ENCODE measurements around the gene PHTF2.
"Not testable (repeated sequence)": the region's sequence is repeated elsewhere in the genome, so short reads cannot be mapped to it uniquely, and the experiment has no call there.

The PHTF2 gene

DNA sequence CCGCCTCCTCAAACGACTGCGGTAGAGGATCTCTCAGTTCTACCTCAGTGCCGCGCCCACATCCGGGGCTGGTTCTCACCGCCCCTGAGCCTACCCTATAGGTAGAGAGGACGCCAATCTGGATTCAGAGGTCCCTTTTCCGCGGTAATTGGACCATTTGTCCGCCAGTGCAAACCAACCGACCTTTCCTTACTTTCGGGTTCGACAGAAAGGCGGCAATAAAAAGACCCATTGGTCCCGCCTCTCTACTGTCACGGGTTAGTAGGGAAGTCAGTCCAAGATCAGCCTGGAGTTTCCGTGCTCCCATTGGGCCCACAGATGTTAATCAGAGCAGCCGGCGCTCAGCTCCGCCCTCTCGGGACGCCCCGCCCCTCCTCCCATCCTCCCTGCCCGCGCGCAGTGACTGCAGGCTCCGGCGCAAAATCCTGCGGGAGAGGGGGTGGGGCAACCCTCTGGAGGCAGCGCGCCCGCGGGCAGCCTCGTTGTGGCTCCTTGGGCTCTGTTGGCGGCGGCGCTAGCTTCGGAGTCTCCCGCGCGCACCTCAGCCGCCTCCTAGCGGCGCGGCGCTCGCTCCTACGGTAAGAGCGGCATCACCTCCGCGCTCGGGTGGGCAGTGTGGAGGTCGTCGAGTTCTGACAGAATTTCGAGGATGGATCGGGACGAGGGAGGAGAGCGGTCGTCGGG lies at the start of gene PHTF2, which contains the start of gene TMEM60:
TSS of gene PHTF2 (plus strand) at position 380 of the 684 bp plus-strand sequence.
TSS of gene TMEM60 (minus strand) at position 41 of the 684 bp plus-strand sequence. CDS start 4,061 bp downstream, outside the sequence.
- DNase-seq (ENCODE audit: low spot score): peak; percentile 64

DNA sequence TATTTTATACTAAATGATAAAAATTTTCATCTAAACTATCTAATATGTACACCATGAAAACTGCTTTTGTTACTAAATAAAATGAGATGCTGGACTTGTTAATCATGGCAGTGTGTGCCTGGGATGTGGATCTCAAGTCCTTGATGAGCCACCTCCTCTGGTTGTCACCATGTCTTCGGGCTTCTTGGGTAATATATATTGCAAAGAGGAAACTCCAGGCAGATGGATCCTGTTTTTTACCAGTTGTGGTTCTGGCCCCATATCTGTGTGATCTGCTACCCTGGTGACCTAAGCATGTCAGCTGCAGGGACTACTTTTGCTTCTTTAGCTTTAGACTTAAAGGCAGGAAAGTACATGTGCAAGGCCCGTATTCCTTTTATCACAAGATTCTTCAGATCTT lies 46.6 kb upstream of the PHTF2 start:
- DNase-seq (ENCODE audit: low spot score): no peak

DNA sequence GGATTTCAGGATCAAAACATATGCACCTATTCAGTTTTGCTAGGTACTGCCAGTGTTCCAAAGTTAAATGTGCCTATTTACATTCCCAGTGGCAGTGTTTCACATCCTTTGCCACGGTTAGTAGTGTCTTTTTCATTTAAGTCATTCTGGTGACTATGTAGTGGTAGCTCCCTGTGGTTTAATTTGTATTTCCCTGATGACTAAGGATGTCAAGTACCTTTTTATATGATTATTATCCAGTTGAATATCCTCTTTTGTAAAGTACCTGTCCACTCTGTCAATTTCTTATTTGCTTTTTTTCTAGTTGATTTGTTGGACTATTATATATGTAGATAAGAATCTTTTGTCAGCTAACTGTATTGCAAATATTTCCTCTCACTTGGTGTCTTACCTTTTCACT lies 45.4 kb upstream of the PHTF2 start:
- DNase-seq (ENCODE audit: low spot score): no peak

DNA sequence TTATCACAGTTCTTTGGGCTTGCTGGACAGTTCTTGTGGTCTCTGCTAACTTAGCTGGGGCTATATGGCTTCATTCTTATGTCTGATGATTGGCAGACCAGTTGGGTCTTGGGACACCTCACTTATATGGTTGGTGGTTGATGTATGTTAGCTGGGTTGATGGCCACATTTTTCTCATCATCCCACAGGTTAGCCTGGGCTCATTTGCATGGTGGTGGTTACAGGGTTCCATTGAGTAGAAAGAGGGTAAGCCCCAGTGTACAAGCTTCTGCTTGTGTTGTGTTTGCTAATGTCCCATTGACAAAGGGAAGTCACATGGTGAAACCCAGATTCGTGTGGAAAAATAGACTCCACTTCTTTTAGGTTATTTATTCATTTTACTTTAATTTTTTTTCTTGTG lies 41.0 kb upstream of the PHTF2 start:
- no peak for DNase-seq (ENCODE audit: low spot score)

DNA sequence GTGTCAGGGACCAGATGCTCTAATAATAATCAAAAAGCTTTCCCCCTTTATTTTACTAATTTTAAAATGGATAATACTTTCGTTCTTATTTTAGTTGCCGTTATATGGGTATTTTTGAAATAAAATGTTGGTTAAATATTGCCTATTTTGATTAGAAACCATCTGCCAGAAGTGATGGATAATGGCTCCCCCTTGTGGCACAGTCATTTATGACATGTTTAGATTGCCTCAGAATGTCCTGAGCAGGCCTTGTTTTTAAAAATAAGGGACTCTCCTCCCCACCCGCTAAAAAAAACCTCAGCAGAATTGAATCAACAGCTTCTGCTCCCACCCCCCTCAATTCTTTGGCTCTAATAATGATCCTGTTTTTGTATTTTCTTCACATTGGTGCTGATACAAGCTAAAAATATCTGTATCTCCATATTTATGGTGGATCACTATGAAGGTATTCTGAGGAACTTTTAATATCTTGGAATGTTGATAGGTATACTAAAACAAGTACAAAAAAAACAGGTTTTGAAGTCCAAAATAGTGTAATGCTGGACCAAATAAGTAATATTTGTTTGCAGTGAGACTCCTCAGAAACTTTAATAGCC lies 39.2 kb upstream of the PHTF2 start:
- DNase-seq (ENCODE audit: low spot score): no peak

DNA sequence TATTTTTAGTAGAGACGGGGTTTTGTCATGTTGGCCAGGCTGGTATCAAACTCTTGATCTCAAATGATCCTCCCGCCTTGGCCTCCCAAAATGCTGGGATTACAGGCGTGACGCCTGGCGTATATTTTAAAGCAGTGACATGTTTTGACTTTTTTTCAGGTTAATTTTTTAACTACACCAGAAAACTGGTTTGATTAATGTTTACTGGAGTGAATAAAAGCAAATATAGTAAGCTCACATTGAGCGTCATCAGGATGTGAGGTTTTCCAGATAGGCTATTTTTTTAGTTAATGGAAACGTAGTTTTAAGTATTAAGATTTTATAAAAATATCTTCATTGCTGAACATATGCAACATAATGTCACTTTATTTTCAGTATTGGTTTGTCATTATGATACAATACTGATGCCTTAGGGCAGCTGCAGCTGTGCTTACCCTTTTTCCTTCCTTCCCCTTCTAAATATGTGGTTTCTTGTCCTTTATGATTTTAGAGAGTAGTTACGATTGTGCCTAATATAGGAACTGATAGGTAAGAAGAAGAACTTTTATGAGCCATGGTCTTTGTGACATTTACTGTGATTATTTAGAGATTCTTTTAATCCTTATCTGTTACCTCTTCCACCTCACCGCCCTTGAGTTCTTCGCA lies 37.6 kb upstream of the PHTF2 start:
- no peak for DNase-seq (ENCODE audit: low spot score)

DNA sequence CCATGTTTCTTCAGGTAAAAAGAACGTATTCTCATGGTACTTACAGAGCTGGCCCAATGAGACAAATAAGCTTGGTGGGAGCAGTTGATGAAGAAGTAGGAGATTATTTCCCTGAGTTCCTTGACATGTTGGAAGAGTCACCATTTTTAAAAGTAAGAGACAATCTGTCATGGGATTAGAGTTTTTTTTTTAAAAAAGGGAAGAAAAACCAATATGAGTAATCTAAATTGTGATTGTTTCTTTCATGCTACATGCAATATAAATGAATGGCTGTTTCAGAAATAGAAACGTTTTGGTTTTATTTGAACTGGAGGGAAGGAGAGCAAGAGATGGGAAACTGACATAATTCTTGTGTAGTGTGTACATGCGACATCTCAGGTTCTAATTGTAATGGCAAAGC lies 33.1 kb upstream of the PHTF2 start:
- no peak for DNase-seq (ENCODE audit: low spot score)

DNA sequence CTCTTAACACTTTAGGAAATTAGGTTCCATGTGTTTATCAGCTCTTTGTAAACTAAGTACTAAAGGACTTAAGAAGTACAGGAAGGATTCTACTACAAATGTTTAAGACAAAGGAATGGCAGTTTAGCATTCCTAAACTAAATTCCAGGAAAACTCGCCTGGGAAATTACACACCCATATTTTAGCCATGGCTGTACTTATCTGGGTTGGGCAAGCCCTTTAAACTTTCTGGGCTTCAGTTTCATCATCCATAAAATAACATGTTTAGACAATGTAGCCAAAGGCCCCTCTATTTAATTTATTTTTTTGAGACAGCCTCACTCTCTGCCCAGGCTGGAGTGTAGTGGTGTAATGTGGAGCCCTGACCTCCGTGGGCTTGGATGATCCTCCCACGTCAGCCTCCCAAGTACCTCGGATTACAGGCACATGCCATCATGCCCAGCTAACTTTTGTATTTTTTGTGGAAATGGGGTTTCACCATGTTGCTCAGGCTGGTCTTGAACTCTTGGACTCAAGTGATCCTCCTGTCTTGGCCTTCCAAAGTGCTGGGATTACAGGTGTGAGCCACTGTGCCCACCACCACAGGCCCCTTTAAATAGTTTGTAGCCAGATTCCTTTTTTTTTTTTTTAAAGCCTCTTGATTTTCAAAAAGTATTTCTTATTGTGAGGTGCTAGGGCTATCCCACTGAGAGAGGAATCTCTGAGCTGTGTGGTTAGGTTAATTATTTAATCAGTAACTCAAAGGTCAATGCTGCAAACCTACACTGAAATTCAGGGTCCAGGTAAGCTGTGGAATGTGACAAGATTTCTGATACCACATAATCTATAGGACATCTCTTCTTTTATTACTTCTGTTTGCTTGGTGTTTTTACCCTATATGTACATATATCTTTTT lies 32.4 kb upstream of the PHTF2 start:
- no peak for DNase-seq (ENCODE audit: low spot score)

DNA sequence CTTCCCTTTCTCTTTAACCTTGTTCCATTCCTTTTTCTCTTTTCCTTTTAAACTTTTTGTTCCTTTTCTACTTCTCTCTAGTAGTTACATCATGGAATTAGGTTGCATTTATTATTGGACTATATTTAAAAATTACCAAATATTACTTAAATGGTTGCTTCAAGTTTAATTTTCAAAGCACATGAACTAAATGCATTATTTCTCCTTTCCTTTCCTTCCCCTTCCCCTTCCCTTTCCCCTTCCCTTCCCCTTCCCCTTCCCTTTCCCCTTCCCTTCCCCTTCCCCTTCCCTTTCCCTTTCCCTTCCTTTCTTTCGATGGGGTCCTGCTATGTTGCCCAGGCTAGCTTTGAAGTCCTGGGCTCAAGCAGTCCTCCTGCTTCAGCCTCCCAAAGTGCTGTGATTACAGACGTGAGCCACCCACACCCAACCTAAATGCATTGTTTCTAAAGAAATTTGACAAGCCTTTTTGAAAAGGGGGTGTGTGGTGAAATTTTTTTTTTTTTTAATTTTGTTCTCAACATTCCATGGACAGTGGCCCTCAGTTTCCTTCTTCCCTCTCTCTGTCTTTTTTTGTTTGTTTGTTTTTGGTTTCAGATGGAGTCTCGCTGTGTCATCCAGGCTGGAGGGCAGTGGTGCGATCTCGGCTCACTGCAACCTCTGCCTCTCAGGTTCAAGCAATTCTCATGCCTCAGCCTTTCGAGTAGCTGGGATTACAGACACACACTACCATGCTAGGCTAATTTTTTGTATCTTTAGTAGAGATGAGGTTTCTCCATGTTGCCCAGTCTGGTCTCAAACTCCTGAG lies 31.6 kb upstream of the PHTF2 start:
- no peak for DNase-seq (ENCODE audit: low spot score)

DNA sequence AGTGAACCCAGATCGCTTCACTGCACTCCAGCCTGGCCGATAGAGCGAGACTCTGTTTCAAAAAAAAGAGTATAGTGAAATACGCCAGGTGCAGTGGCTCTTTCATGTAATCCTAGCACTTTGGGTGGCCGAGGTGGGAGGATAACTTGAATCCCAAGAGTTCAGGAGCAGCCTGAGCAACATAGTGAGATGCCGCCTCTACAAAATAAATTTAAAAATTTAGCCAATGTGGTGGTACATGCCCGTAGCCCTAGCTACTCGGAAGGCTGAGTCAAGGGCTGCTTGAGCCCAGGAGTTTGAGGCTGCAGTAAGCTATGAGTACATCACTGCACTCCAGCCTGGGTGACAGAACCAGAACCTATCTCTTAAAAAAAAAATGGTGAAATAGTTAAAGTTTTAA lies 28.3 kb upstream of the PHTF2 start:
- DNase-seq (ENCODE audit: low spot score): no peak

DNA sequence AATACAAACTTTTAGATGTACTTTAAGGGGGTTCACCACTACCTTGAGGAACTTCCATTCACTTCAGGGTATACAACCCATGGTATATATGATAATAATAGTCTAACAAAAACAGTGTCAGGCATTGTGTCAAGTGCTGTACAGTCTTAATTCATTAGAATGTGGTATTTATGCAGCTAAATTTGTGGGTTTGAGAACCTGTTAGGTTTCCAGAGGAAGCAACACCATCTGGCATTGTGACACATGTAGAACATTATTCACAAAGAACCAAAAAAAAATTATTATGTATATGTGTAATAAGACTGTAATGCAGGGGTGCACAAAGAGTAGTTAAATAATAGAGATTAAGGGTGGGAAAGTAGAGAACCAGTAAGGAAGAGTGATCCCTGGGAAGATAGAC lies 26.7 kb upstream of the PHTF2 start:
- no peak for DNase-seq (ENCODE audit: low spot score)

DNA sequence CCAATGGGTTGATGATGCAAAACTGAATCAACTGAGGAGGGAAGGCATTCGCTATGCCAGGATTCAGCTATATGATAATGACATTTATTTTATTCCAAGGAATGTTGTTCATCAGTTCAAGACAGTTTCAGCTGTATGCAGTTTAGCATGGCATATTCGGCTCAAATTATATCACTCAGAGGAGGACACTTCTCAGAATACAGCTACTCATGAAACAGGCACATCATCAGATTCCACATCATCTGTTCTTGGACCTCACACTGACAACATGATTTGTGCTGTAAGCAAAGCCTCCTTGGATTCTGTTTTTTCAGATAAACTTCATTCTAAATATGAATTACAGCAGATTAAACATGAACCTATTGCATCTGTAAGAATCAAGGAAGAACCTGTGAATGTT lies 20.0 kb upstream of the PHTF2 start:
- DNase-seq (ENCODE audit: low spot score): no peak

DNA sequence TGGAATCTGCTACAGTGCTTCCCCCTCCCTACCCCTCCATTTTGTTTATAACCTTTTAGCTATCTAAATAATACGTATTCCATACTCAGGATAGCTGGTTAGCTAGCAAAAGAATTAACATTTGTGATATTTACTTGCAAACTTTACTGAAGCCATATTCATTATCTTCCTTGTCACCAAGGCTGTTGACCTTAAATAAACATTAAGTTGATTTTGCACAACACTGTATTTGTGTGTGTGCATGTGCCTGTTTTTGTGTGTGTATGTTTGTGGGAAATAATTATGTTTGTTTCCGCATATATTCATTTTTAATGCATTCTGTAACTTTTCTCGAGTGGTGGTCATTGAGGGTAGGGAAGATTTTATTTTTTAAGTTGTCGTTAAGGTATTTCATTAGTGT lies 16.2 kb upstream of the PHTF2 start:
- no peak for DNase-seq (ENCODE audit: low spot score)

DNA sequence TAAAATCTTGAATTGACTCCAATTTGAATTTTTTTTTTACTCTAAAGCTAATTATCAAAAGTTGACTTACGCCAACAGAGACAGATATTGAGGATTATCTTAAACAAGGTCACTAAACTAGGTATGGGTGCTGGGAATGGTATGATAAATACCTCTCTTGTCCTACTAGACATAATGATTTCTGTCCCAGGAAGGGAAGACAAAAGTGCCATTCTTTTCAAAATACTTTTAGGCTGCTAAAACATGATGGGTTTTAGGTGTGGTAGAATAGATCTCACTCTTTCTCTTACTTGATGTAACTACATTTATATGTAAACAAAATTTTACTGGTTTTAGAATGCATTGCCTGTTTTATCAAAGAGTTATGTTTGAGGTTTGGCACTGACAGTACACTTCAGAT lies 15.5 kb upstream of the PHTF2 start:
- no peak for DNase-seq (ENCODE audit: low spot score)

DNA sequence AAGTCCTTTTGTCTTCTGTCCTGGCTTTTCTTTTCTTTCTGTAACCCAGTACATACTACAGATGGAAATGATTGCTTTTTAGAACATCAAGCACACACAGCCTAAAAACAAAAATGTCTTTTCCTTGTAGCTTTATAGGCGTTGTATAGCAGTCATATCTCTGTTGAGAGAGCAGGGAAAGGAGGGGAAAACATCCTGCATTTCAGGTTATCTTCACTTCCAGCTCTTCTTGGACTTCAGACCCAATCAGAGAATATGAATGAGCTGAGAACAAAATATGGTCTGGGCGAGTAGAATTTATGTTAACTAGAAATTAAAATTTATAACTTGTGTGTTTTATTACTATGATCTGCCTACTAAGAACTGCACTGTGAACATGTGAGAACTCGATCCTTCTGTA lies 15.0 kb upstream of the PHTF2 start:
- no peak for DNase-seq (ENCODE audit: low spot score)

DNA sequence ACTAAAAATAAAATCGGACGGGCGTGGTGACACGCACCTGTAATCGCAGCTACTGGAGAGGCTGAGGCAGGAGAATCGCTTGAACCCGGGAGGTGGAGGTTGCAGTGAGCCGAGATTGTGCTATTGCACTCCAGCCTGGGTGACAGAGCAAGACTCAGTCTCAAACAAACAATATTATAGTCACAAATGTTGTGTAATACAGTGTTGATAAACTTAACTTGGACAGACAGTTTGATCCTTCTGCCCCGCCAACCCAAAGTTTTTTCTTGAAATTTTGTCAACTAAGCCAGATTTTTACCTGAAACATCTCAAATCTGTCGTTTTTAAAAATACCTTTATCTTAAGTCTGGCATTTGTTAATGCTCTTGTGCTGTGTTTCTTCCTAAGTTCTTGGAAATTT lies 14.1 kb upstream of the PHTF2 start:
- DNase-seq (ENCODE audit: low spot score): not testable (repeated sequence)

DNA sequence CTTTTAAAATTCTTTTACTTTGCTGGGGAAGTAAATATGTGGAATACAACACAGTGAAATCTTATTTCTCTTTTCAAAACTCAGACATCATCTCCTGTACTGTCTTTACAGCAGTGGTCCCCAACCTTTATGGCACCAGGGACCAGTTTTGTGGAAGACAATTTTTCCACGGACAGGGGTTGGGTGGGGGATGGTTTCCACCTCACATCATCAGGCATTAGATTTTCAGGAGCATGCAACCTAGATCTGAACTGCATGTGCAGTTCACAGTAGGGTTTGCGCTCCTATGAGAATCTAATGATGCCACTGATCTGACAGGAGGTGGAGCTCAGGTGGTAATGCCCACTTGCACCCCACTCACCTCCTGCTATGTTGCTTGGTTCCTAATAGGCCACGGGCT lies 12.6 kb upstream of the PHTF2 start:
- no peak for DNase-seq (ENCODE audit: low spot score)

DNA sequence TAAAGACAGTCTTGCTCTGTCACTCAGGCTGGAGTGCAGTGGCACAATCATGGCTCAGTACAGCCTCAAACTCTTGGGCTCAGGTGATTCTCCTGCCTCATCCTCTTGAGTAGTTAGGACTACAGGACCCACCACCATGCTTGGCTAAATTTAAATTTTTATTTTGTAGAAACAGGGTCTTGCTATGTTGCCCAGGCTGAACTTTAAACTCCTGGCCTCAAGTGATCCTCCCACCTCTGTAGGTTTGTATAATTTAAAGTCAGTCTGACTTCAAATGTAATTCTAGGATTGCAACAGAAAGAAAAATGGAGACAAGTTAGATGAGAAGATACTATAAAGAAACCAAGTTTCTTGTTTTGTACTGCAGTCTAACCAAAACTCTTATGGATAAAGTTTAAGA lies 11.8 kb upstream of the PHTF2 start:
- no peak for DNase-seq (ENCODE audit: low spot score)

DNA sequence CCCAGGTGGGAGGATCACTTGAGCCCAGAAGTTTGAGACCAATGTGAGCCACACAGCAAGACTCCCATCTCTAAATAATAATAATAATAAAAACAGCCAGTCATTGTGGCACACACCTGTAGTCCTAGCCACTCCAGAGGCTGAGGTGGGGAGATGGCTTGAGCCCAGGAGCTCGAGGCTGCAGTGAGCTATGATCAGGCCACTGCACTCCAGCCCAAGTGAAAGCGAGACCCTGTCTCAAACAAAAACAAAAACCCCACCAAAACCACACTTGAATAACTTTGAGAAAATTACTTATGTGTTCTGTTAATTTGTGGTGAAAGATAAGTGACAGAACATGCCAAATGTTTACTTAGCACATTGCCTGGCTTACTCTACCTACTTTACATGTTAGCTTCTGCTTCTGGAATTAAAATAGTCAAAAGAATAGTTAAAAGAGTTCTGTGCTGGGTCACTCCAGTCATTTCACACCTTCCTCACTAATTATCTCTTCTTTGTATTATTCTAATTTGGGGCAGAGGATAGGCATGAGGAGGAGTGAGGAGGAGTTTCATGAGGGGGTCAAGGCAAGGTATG lies 10.2 kb upstream of the PHTF2 start:
- DNase-seq (ENCODE audit: low spot score): no peak

DNA sequence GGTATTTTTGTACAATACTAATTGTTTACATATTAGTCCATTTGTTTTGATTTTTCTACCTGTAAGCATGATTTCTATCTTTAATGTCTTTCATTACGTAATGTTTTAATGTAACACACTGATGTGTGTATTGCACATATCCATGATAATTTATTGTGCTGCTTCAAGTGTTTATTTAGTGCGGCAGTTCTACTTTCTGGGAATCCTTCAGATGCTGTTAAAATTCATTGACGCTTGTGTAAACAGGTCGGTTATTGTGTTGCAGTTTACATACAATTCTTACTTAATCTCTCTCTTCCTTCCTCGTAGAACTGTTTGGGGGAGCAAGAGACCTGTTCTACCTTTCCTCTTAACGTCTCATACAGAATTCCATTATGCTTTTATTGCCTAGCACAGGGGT lies 7.2 kb upstream of the PHTF2 start:
- DNase-seq (ENCODE audit: low spot score): no peak

DNA sequence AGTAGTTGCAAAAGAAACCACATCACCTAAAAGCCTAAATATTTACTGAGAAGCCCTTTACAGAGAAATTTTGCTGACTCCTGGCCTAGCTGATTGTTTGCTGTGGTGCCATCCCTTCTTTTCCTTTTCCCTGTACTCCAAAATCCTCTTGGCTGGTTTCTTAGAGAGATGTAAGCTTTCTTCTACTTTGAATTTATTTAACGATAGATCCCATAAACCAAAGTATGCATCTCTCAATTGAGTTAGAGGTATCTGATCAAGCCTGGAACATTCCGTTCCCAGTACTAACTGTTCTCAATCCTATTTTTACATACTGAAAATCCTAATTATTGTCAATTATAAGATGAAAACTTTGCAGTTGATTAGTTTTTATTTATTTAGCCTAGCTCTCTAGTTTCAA lies 6.6 kb upstream of the PHTF2 start:
- no peak for DNase-seq (ENCODE audit: low spot score)

All from HuH-7.5 (cell line).